Subcutaneous adipose tissue (tissue), 4 donors: Measurements from ENCODE around the gene ARHGAP10. TPM values are rescaled to one million over a fixed set of nuclear protein-coding genes. Genes with fewer than 3 reads are reported as not detected.

Experiments used
- total RNA-seq, 4 donors: library from RNA; depleted of rRNA; stranded (reverse); fragments of >200 nt; gene quantifications; one replicate each; pipeline ENCODE4 v1.1.0, GENCODE V29; 2016
- TF ChIP-seq, protein P1 (sequence below): fragments of 450-650 bp; IDR thresholded peaks from one replicate; pipeline ENCODE4 v1.5.1; 2016; ENCODE audit warnings: low read depth, mild to moderate bottlenecking, control low read depth, antibody characterized with exemption, moderate library complexity

Gene ARHGAP10
- total RNA-seq, 4 donors from 2014 or later = 77.1 to 129 (median 98.1) TPM

DNA sequence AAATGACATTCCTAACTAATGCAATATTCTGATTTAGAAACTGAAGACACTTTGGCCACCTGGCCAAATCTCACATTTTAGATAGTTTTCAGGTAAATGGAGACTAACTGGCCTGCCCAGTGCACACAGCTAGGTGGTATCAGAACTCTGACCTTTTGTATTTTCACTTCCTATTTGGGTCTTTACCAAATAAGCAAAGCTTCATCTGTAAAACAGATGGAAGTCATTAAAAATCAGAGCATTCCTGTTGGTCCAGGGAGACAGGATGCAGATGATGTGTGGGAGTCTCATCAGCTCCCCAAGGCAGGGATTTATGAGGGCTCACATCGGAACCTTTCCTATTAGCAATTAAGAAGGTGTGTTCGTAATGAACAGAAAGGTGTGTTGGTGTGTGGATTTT is 57.7 kb downstream of the ARHGAP10 start:
- TF ChIP-seq, protein P1, sequence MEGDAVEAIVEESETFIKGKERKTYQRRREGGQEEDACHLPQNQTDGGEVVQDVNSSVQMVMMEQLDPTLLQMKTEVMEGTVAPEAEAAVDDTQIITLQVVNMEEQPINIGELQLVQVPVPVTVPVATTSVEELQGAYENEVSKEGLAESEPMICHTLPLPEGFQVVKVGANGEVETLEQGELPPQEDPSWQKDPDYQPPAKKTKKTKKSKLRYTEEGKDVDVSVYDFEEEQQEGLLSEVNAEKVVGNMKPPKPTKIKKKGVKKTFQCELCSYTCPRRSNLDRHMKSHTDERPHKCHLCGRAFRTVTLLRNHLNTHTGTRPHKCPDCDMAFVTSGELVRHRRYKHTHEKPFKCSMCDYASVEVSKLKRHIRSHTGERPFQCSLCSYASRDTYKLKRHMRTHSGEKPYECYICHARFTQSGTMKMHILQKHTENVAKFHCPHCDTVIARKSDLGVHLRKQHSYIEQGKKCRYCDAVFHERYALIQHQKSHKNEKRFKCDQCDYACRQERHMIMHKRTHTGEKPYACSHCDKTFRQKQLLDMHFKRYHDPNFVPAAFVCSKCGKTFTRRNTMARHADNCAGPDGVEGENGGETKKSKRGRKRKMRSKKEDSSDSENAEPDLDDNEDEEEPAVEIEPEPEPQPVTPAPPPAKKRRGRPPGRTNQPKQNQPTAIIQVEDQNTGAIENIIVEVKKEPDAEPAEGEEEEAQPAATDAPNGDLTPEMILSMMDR = no peak

DNA sequence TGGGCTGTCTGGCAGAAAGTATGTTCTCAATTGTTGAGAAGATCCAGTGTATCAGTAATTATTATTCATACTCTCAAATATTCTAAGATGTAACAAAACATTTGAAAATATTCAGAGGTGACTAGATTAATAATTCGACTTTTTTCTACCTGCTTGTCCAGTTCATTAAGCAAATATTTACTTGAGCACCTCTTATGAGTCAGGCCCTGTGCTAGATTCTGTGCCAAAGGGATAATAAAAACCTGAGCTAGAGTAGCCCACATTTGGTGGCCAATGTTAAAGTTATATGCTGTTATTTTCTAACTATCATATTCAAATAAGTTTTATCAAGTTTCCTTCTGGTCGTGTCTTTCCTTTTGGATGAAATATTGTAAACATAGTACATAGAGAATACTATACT is 58.5 kb downstream of the ARHGAP10 start:
- TF ChIP-seq, protein P1 = no peak

DNA sequence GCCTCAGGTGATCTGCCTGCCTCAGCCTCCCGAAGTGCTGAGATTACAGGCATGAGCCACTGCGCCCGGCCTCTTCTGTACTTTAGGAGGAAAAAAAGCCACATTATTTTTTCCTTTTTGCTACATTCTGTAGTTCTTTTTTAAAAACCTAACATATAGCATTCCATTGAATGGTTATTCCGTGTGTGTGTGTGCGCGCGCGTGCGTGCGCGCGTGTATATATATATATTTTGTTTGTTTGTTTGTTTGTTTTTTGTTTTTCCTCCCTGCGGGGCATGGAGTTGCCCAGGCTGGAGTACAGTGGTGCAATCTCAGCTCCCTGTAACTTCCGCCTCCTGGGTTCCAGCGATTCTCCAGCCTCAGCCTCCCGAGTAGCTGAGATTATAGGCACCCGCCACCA is 59.5 kb downstream of the ARHGAP10 start:
- TF ChIP-seq, protein P1 = no peak

DNA sequence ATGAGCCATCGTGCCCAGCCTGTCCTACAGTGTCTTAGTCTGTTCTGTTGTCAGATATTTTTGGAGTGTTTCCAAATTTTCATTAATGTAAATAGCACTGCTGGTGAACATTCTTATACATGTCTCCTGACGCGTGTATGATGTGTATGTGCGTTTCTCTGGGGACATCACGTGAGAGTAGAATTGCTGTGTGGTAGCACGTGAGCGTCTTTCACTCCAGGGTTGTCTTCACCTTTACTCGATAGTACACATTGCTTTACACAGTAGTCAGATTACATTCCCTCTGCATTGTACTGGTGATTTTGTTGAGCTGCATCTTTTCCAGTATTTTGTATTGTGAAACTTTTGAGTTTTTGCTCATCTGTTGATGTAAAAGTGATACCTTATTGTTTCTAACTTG is 60.0 kb downstream of the ARHGAP10 start:
- TF ChIP-seq, protein P1 = no peak

DNA sequence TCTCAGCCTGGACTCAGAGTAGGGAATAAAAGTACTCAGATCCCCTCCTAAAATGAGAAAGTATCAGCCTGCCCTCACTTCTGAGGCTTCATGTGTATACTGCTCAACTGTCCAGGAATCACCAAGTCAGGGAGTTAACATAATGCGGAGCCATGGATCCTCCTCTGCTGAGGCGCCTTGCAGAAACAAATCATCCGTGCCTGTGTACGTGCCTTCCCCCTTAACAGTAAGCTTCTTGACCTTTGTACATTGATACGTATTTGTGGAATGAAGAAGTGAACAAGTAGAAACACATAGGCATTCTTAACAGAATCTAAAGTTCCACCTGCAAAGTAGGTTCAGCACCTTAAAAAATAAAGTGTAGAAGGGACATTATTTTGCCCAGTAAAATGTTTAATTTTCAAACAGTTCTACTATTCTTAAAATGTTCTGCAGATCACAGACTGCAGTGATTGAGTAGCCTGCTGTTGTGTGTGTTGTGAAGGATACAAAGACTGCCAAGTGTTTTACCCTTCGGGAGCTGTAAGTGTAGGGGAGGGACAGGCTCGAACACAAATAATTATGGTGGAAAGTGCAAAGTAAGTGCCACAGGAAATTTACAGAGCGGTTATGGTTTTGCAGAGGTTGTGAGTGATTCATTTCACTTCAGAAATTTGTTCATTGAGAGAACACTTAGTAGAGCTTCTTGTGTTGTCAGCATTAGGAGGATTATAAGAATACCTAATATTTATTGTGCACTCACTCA is 61.9 kb downstream of the ARHGAP10 start:
- TF ChIP-seq, protein P1 = no peak

DNA sequence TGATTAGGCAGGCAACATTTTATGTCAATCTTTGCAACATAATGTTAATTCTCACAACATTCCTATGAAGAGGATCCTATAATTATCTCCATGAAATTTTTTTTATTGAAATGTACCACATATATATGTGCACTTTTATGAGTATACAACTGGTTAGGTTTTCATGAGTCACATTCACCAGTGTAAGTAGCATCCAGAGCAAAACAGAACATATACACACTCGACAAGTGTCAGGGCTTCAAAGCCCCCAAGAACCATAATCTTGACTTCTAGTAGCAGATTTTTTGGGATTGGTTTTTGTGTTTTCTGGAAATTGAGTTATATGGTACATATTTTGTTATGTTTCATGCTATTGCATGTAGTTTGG is 62.4 kb downstream of the ARHGAP10 start:
- TF ChIP-seq, protein P1 = no peak

DNA sequence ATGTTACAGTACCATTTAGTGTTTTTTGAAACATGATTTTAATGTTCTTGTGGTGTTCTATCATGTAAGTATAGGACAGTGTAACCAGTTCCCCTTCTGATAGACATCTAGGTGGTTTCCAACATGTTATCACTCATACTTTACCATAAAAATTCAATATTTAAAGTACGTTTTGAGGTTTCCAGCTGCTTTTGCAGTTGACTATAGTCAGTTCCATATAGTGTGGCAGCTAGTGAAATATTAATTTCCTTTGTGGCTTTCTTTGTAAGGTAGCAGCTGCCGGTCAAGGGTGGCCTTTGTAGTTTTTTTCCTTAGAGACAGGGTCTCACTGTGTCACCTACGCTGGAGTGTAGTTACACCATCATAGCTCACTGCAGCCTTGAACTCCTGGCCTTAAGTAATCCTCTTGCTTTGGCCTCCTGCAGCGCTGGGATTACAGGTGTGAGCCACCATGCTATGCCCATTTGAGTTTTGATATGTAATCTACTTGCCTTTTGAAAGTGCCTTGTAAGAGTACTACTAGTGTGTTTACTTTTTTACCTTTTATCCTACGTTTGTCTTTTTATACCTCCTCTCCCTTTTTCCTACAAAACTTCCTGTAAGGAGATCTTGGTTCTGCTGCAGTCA is 63.0 kb downstream of the ARHGAP10 start:
- TF ChIP-seq, protein P1 = no peak
